22Rv1 (cell line): ENCODE data around the gene PRKAA2.

Experiments
- ZFX ChIP-seq: fragments of 450-650 bp; IDR thresholded peaks from 2 replicates; pipeline ENCODE4 v1.6.1; 2017; ENCODE audit warnings: antibody characterized with exemption, borderline replicate concordance
- TF ChIP-seq, protein P1 (sequence below): fragments of 450-650 bp; IDR thresholded peaks from 2 replicates; pipeline ENCODE4 v1.5.1; 2017; ENCODE audit warnings: mild to moderate bottlenecking

DNA sequence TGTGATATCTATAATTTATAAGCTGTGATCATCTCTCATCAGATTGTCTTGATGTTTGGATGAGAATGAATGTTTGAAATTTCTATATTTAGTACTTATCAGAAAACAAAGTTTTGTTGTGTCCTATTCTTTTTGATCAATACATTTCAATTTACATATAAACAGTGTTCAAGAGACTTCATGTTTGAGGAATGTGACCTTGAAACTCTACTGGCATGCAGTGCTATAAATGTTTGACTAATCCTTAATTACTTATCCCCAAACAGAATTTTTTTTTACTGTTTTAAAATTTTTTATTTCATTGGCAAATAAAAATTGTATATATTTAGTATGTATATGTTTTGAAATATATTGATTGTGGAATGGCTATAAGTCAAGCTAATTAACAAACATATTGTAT is 1.5 kb upstream of the PRKAA2 start:
- TF ChIP-seq, protein P1, sequence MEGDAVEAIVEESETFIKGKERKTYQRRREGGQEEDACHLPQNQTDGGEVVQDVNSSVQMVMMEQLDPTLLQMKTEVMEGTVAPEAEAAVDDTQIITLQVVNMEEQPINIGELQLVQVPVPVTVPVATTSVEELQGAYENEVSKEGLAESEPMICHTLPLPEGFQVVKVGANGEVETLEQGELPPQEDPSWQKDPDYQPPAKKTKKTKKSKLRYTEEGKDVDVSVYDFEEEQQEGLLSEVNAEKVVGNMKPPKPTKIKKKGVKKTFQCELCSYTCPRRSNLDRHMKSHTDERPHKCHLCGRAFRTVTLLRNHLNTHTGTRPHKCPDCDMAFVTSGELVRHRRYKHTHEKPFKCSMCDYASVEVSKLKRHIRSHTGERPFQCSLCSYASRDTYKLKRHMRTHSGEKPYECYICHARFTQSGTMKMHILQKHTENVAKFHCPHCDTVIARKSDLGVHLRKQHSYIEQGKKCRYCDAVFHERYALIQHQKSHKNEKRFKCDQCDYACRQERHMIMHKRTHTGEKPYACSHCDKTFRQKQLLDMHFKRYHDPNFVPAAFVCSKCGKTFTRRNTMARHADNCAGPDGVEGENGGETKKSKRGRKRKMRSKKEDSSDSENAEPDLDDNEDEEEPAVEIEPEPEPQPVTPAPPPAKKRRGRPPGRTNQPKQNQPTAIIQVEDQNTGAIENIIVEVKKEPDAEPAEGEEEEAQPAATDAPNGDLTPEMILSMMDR, result no peak
- TF ChIP-seq ZFX, result no peak
